Measurements from ENCODE around the gene SETBP1. TPM values are rescaled to one million over a fixed set of nuclear protein-coding genes. Genes with fewer than 3 reads are reported as not detected.

The SETBP1 gene
- total RNA-seq, 1 donor from 2014 or later = 25.8 TPM

DNA sequence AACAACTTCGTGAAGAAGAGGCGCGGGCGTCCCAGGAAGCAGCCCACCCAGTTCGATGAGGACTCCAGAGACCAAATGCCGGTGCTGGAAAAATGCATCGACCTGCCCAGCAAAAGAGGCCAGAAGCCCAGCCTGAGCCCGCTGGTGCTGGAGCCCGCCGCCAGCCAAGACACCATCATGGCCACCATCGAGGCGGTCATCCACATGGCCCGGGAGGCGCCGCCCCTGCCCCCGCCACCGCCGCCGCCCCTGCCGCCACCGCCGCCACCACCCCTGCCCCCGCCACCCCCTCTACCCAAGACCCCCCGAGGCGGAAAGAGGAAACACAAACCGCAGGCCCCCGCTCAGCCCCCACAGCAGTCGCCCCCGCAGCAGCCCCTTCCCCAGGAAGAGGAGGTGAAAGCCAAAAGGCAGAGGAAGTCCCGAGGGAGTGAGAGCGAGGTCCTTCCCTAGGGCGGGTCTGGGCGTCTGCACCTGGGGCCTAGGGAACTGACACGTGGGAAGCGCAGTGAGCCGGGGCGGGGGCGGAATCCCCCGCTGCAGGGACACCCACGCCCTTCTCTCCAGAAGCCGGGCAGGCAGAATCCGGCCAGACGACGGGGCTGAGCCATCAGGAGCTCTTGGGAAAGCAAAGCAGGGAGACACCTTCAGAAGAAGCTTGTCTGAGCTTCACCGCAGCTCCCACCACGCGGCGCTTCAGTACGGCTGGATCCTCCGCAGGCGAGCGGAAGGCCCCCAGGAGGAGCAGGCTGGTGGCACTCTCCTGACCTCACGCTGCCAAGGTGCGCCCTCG lies 382.8 kb downstream of the SETBP1 start:
- H3K9me3 ChIP-seq = no peaks in the 10 kb centered on the region
- DNase-seq = no peak
- no peak for ATAC-seq

DNA sequence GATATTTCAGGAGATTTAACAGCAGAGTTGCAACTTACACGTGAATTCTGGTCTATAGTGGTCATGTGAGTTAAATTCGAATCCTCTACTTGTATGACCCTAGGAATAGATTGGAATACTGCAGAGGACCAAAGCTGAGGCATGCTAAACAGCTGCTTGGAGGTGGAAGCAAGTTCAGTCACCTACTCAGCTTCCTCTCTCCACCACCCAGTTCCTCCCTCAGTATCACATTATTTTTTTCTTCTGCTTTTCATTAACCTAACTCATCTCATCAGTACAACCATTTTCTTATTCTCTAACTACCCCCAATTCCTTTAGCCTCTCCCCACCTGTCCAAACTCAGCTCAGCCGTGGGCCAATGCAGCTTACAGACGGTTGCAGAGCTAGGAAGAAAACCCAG lies 385.5 kb downstream of the SETBP1 start:
- ATAC-seq = peak in 1 of 2 donors; percentile 44
- Histone ChIP-seq H3K4me3 (no peak overlapping the region), H3K36me3 (peaks cover 4% of the 10 kb centered on the region), H3K27me3 (ENCODE audit: low read depth) (no peaks in the 10 kb centered on the region), H3K4me1 (peaks cover 17% of the 10 kb centered on the region), H3K27ac (no peak overlapping the region), H3K9me3 (no peaks in the 10 kb centered on the region)
- TF ChIP-seq, protein P1, sequence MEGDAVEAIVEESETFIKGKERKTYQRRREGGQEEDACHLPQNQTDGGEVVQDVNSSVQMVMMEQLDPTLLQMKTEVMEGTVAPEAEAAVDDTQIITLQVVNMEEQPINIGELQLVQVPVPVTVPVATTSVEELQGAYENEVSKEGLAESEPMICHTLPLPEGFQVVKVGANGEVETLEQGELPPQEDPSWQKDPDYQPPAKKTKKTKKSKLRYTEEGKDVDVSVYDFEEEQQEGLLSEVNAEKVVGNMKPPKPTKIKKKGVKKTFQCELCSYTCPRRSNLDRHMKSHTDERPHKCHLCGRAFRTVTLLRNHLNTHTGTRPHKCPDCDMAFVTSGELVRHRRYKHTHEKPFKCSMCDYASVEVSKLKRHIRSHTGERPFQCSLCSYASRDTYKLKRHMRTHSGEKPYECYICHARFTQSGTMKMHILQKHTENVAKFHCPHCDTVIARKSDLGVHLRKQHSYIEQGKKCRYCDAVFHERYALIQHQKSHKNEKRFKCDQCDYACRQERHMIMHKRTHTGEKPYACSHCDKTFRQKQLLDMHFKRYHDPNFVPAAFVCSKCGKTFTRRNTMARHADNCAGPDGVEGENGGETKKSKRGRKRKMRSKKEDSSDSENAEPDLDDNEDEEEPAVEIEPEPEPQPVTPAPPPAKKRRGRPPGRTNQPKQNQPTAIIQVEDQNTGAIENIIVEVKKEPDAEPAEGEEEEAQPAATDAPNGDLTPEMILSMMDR (IDR thresholded peaks at IDR 0.05) = no peak
- DNase-seq = no peak
- intact Hi-C loops (cut with DNase I) = no loop called here

More for the DNA sequence above, 382.8 kb downstream of the SETBP1 start:
- H3K27me3 ChIP-seq (ENCODE audit: low read depth) = no peaks in the 10 kb centered on the region
- H3K4me1 ChIP-seq = peaks cover 17% of the 10 kb centered on the region
- no peak overlapping the region for H3K4me3 ChIP-seq
- intact Hi-C loops (cut with DNase I) = no loop called here
- H3K36me3 ChIP-seq = peaks cover 4% of the 10 kb centered on the region
- TF ChIP-seq, protein P1 (IDR thresholded peaks at IDR 0.05) = no peak
- H3K27ac ChIP-seq = no peak overlapping the region

DNA sequence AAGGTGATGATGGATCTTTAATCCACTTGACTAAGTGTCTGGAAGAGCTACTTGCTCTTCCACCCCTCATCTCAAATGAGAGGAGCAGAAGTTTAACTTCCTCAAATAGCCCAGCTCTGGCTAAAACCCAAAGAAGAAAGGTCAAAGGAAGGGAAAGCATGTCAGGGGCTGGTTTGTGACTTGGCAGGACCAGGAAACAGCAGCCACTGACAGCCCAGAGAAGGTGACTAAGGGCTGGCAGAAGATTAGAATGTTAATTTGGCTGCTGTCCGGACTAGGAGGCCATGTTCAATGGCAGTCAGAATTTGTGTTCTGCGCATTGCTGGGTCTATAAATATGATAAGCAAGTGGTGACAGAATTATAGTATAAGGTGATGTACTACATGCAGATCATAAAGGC lies 386.2 kb downstream of the SETBP1 start:
- H3K4me1 ChIP-seq = peaks cover 17% of the 10 kb centered on the region
- H3K9me3 ChIP-seq = no peaks in the 10 kb centered on the region
- ATAC-seq = peak; percentile 68 to 83
- H3K4me3 ChIP-seq = no peak overlapping the region
- DNase-seq = no peak
- no peaks in the 10 kb centered on the region for H3K27me3 ChIP-seq (ENCODE audit: low read depth)
- TF ChIP-seq, protein P1 (IDR thresholded peaks at IDR 0.05) = no peak
- no peak overlapping the region for H3K27ac ChIP-seq
- intact Hi-C loops (cut with DNase I) = no loop called here
- H3K36me3 ChIP-seq = peaks cover 4% of the 10 kb centered on the region

DNA sequence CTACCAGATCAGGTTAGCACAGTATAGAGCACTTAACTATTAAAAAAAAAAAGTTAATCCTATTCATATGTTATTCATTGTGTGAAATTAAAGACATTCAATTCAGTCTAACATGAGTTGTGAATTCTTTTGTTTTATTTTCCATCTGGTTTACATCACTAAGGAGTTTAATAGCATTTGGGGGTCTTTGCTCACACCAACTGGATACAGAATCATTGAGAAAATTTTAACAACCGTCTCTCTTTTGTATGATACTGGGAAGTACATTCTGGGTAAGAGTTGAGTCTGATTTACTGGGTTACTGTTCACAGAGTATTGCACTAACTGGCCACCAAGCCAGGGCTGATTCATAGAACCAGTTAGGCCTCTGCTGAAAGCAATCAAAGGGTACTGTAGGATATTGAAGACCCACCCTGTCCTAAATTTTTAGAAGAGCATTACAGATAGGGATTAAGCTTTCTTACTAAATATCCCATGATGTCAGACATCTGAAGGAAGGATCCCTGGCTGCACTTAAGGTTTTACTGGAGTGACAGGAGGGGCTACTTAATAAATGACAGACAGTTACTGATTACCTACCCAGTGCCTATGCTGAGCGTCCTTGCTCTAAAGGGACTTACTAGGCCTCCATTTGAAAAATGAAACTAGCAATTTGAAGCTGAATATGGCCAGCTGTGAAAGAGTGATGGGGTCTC lies 387.9 kb downstream of the SETBP1 start:
- DNase-seq (no peak), ATAC-seq (no peak)
- Histone ChIP-seq H3K27ac (no peak overlapping the region), H3K9me3 (no peaks in the 10 kb centered on the region), H3K4me3 (no peak overlapping the region), H3K36me3 (peaks cover 3% of the 10 kb centered on the region), H3K27me3 (ENCODE audit: low read depth) (no peaks in the 10 kb centered on the region), H3K4me1 (peaks cover 17% of the 10 kb centered on the region)
- intact Hi-C loops (cut with DNase I) = no loop called here
- TF ChIP-seq, protein P1 (IDR thresholded peaks at IDR 0.05) = no peak

DNA sequence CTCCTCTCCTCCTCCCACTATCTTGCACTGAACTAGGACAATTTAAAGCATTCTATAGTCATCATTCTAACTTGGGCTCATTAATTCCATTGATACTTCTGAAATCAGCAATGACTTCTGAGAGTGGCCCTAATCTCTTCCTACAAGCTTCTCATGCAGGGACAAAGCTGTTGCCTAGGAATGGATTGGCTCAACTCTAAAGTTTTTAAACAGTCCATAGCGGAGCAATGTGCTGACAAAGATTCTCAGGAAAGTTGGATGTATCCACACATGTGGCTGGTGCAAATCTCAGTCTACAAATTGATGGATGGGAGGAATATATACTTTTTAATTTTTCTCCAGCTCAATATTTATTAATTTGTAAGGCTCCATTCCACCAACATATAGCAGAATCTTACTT lies 388.9 kb downstream of the SETBP1 start:
- no peaks in the 10 kb centered on the region for H3K9me3 ChIP-seq
- intact Hi-C loops (cut with DNase I) = no loop called here
- H3K27me3 ChIP-seq (ENCODE audit: low read depth) = no peaks in the 10 kb centered on the region
- no peak overlapping the region for H3K4me3 ChIP-seq
- H3K4me1 ChIP-seq = peaks cover 17% of the 10 kb centered on the region
- TF ChIP-seq, protein P1 (IDR thresholded peaks at IDR 0.05) = no peak
- ATAC-seq (no peak), DNase-seq (no peak)
- H3K36me3 ChIP-seq = no peaks in the 10 kb centered on the region
- H3K27ac ChIP-seq = no peak overlapping the region

All from lower lobe of right lung (tissue), 2 donors.